Neuron (in vitro differentiated cells): ENCODE data around the gene PLD4.

ENCODE experiments used
- H2AFZ ChIP-seq: one replicate; pipeline ENCODE4 v1.6.1; 2013; ENCODE audit warnings: low read depth, mild to moderate bottlenecking, inconsistent platforms, low read length, moderate library complexity
- H3K27me3 ChIP-seq: one replicate; pipeline ENCODE4 v1.6.1; 2013; ENCODE audit warnings: low read length; ENCODE audit not compliant: insufficient read depth
- H3K36me3 ChIP-seq: one replicate; pipeline ENCODE4 v1.6.1; 2013; ENCODE audit warnings: low read length; ENCODE audit not compliant: insufficient read depth
- H3K4me1 ChIP-seq: one replicate; pipeline ENCODE4 v1.6.1; 2013; ENCODE audit warnings: low read length; ENCODE audit not compliant: insufficient read depth
- H3K4me3 ChIP-seq: 2 replicates; pipeline ENCODE4 v1.5.1; 2013; ENCODE audit warnings: mild to moderate bottlenecking, low read length, moderate library complexity
- H3K9me3 ChIP-seq: one replicate; pipeline ENCODE4 v1.6.1; 2013; ENCODE audit warnings: low read length

The PLD4 gene

DNA sequence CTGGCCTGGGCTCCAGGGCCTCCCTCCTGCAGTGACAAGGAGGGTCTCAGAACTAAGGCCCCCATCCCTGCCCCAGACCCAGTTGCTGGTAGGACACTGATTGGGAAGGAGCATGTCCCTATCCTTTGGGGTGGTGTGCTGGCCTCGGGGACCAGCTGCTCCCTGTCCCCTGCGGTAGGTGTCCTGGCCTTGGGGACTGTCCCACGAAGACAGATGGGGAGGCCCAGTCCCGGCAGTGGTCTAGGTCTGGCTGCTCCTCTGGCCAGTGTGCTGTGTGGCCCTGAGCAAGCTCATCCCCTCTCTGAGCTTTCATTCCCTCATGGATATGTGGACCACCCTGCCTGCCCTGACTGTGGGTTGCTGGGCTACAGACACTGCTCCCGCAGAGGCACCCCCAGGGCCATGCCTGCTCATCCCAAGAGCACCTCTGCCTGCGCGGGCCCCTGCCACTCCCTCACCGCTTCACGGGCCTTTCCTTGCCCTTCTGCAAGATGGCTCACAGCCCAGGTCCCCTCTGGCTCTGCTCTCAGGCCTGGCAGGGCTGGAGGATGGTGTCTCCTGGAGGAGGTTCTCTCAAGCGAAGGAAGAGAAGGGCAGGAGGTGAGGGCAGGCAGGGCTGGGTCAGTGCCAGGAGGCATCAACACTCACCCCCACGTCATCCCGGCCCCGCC lies 41.0 kb downstream of the PLD4 start:
- peaks cover 15% of the 10 kb centered on the region for H3K4me1 ChIP-seq
- peaks cover 42% of the 10 kb centered on the region for H3K27me3 ChIP-seq
- H2AFZ ChIP-seq = no peak overlapping the region
- H3K36me3 ChIP-seq = no peaks in the 10 kb centered on the region
- H3K4me3 ChIP-seq = no peak overlapping the region
- no peaks in the 10 kb centered on the region for H3K9me3 ChIP-seq

- Histone ChIP-seq H2AFZ (no peak overlapping the region), H3K4me3 (no peak overlapping the region)
Observed at GRCh38 chr14:104966261-104966865, 41.7 kb downstream of the PLD4 start.

DNA sequence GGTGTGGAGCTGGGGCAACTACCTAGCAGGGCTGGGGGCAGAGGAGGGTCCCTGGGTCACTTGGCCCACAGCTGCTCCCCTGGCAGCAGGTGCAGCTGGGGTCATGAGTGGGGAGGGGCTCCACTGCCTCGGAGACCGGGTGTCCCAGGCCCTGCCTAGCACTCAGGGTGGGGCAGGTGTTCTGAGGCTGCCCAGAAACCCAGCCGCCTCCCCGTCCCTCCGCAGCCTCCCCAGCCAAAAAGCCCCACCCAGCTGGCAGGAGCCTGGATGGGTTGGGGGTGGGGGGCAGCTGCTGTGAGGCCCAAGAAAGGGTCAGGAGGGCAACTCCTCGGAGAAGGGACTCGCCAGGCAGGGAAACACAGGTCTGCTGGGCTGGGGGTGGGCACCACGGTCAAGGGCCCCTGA lies 42.3 kb downstream of the PLD4 start:
- Histone ChIP-seq H3K27me3 (peaks cover 44% of the 10 kb centered on the region), H3K36me3 (no peaks in the 10 kb centered on the region), H2AFZ (no peak overlapping the region), H3K4me1 (peaks cover 15% of the 10 kb centered on the region), H3K4me3 (no peak overlapping the region), H3K9me3 (no peaks in the 10 kb centered on the region)

More at GRCh38 chr14:104966261-104966865, 41.7 kb downstream of the PLD4 start:
- peaks cover 15% of the 10 kb centered on the region for H3K4me1 ChIP-seq
- H3K36me3 ChIP-seq = no peaks in the 10 kb centered on the region
- H3K27me3 ChIP-seq = peaks cover 44% of the 10 kb centered on the region
- H3K9me3 ChIP-seq = no peaks in the 10 kb centered on the region

DNA sequence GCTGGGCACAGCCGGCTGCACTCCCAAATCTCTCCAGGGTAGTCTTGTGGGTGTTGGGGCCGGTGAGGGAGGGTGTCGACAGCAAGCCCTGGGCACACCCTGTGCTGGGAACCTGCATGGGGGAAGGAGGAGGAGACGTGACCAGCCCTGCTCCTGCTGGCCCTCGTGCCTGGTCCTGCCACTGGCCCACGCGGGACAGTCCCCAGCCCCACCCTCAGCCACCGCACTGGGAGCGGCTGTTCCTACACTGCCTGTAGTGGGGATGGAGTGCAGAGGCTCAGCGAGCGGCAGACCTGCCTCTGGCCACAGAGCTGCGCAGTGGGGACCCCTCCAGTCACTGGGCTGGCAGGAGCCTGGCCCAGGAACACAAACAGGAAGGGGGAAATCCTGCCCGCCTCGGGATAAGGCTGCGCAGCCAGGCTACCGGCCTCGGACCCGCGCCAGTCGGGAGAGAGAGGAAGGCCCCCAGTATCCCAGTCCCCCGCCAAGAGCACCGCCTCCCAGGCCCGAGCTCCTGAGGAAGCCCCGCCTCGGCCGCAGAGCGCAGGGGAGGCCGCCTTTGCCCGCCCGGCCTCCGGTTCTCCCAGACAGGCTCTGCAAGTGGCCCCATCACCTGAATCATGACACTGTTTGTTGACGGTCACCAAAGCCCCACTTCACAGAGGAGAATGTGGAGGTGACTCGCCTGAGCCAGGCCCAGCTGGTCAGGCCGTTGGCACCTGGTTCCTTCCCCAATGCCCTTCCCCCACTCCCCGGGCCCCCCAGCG lies 42.9 kb downstream of the PLD4 start:
- Histone ChIP-seq H3K27me3 (peaks cover 49% of the 10 kb centered on the region), H3K4me1 (peaks cover 17% of the 10 kb centered on the region), H3K4me3 (no peak overlapping the region), H3K9me3 (no peaks in the 10 kb centered on the region), H2AFZ (no peak overlapping the region), H3K36me3 (no peaks in the 10 kb centered on the region)

DNA sequence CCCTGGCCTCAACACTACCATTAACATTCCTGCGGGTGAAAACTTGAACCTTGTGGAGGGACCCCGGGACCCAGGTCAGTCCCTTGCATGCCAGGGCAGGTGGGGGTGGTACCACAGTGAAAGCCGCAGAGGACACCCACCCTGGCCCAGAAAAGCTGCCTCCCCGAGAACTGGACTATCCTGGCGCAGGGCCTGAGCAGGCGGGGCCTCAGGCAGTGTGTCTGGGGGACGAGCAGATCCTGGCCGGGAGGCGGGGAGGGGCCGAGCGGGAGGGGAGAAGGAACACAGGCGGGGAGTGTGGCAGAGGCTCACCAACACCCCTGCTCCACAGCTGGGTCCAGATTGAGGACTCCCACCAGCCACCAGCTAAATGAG lies 43.5 kb downstream of the PLD4 start:
- Histone ChIP-seq H3K27me3 (peaks cover 49% of the 10 kb centered on the region), H3K9me3 (no peaks in the 10 kb centered on the region), H3K36me3 (no peaks in the 10 kb centered on the region), H2AFZ (no peak overlapping the region), H3K4me1 (peaks cover 23% of the 10 kb centered on the region), H3K4me3 (no peak overlapping the region)

GRCh38 chr14:104968541-104969401 lies 44.1 kb downstream of the PLD4 start:
- Histone ChIP-seq H3K36me3 (no peaks in the 10 kb centered on the region), H3K4me1 (peaks cover 28% of the 10 kb centered on the region), H3K9me3 (no peaks in the 10 kb centered on the region), H3K27me3 (peaks cover 49% of the 10 kb centered on the region), H3K4me3 (no peak overlapping the region), H2AFZ (no peak overlapping the region)

GRCh38 chr14:104969741-104970230 lies 45.1 kb downstream of the PLD4 start:
- no peak overlapping the region for H2AFZ ChIP-seq
- peaks cover 56% of the 10 kb centered on the region for H3K27me3 ChIP-seq
- peaks cover 28% of the 10 kb centered on the region for H3K4me1 ChIP-seq
- no peak overlapping the region for H3K4me3 ChIP-seq
- no peaks in the 10 kb centered on the region for H3K9me3 ChIP-seq
- H3K36me3 ChIP-seq = no peaks in the 10 kb centered on the region

GRCh38 chr14:104970231-104971068 lies 45.8 kb downstream of the PLD4 start:
- Histone ChIP-seq H3K36me3 (no peaks in the 10 kb centered on the region), H3K27me3 (peaks cover 61% of the 10 kb centered on the region), H3K4me1 (peaks cover 28% of the 10 kb centered on the region), H2AFZ (no peak overlapping the region), H3K4me3 (no peak overlapping the region), H3K9me3 (no peaks in the 10 kb centered on the region)

GRCh38 chr14:104971447-104972240 lies 47.0 kb downstream of the PLD4 start:
- Histone ChIP-seq H3K4me3 (no peak overlapping the region), H3K27me3 (peaks cover 57% of the 10 kb centered on the region), H3K9me3 (no peaks in the 10 kb centered on the region), H3K4me1 (peaks cover 28% of the 10 kb centered on the region), H3K36me3 (no peaks in the 10 kb centered on the region), H2AFZ (no peak overlapping the region)

DNA sequence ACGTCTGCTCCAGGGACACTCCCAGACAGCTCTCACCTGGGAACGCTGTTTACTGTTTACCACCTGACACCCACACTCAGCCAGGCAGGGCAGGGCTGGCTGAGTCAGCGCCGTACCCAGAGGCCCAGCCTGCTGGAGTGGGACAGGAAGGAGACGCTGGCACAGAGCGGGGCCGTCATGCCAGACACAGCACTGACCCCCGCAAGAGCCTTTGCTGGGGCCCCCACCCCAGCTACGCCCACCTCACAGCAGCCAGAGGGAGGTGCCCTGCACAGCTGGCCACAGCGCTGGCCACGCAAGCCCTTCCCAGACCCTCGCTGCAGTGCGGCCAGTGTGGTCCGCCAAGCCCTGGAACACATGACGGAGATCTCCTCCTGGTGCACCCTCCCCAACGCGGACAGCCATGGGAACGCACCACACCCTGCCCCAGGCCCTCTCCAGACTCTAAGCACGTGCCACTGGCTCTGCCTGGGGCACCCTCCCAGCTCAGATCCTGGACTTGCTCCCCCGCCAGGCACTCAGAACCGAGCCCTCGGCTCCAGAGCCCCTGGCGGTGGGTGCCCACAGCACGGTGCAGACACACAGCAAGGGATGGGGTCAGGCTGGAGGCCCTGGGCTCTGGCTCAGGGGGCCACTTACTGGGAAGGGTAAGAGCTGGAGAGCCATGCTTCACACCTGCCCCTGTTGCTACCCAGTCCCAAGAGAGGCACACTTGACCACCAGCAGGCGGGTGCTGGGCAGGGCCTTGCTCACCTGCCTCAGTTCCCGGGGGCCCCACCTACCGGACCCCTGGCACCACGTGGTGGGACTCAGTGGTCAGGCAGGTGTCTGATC lies 47.8 kb downstream of the PLD4 start:
- Histone ChIP-seq H3K9me3 (no peaks in the 10 kb centered on the region), H3K36me3 (no peaks in the 10 kb centered on the region), H2AFZ (no peak overlapping the region), H3K4me3 (no peak overlapping the region), H3K27me3 (peaks cover 58% of the 10 kb centered on the region), H3K4me1 (peaks cover 26% of the 10 kb centered on the region)

GRCh38 chr14:104973135-104973384 lies 48.4 kb downstream of the PLD4 start:
- Histone ChIP-seq H3K27me3 (peaks cover 56% of the 10 kb centered on the region), H3K4me3 (no peak overlapping the region), H3K9me3 (no peaks in the 10 kb centered on the region), H2AFZ (no peak overlapping the region), H3K36me3 (no peaks in the 10 kb centered on the region), H3K4me1 (peaks cover 24% of the 10 kb centered on the region)
